CD14-positive monocyte (primary cell): Measurements from ENCODE around the gene NRG3. TPM values are rescaled to one million over a fixed set of nuclear protein-coding genes. Genes with fewer than 3 reads are reported as not detected.

Experiments
- DNase-seq, 3 donors: peaks; one replicate each; pipeline ENCODE4 v3.0.0-alpha.2; 2011 to 2022
- H2AFZ ChIP-seq: 2 replicates; pipeline ENCODE4 v1.6.0; 2012; ENCODE audit warnings: mild to moderate bottlenecking, low read depth, low read length, inconsistent platforms; ENCODE audit not compliant: insufficient read depth, poor library complexity, severe bottlenecking
- H3K27ac ChIP-seq, 2 donors: 1 replicate in 1 of 2; 2 replicates in 1 of 2; pipeline ENCODE4 v1.5.1; 2012 to 2013; ENCODE audit warnings: low read length in 2 of 2, control low read depth in 1 of 2, inconsistent platforms in 1 of 2, low read depth in 1 of 2, mild to moderate bottlenecking in 1 of 2
- H3K27me3 ChIP-seq, 2 donors: one replicate each; pipeline versions ENCODE4 v1.6.0 to v1.6.1; 2011 to 2013; ENCODE audit warnings: low read length in 2 of 2; ENCODE audit not compliant: control insufficient read depth in 2 of 2, insufficient read depth in 2 of 2
- H3K36me3 ChIP-seq, 2 donors: replicated peaks in 1 of 2; 1 replicate in 1 of 2; 2 replicates in 1 of 2; pipeline versions ENCODE4 v1.5.1 to v1.6.1; 2012 to 2013; ENCODE audit warnings: low read length in 2 of 2, control low read depth in 1 of 2, inconsistent platforms in 1 of 2, mild to moderate bottlenecking in 1 of 2; ENCODE audit not compliant: insufficient read depth in 2 of 2, control insufficient read depth in 1 of 2
- H3K4me1 ChIP-seq, 2 donors: 1 replicate in 1 of 2; 2 replicates in 1 of 2; pipeline versions ENCODE4 v1.5.1 to v1.6.1; 2012 to 2013; ENCODE audit warnings: low read length in 2 of 2, control low read depth in 1 of 2, inconsistent platforms in 1 of 2, mild to moderate bottlenecking in 1 of 2, moderate library complexity in 1 of 2; ENCODE audit not compliant: insufficient read depth in 2 of 2, control insufficient read depth in 1 of 2
- H3K4me2 ChIP-seq: replicated peaks from 2 replicates; pipeline ENCODE3; 2012; ENCODE audit warnings: low read length, moderate library complexity, mild to moderate bottlenecking; ENCODE audit not compliant: poor library complexity, severe bottlenecking; ENCODE audit errors: extremely low read depth
- H3K4me3 ChIP-seq, 3 experiments: fragments of 200-600 bp in 1 of 3; sonication (generic) in 1 of 3; replicated peaks in 1 of 3; 1 replicate in 2 of 3; 2 replicates in 1 of 3; pipeline ENCODE4 v1.5.1; 2011 to 2013; ENCODE audit warnings: low read length in 3 of 3, mild to moderate bottlenecking in 3 of 3, control low read depth in 2 of 3, low read depth in 2 of 3, inconsistent platforms in 1 of 3, moderate library complexity in 1 of 3
- H3K79me2 ChIP-seq: 2 replicates; pipeline ENCODE4 v1.6.0; 2012; ENCODE audit warnings: mild to moderate bottlenecking, control low read depth, inconsistent platforms, low read length, moderate library complexity; ENCODE audit not compliant: insufficient read depth
- H3K9ac ChIP-seq: 2 replicates; pipeline ENCODE4 v1.6.0; 2017; ENCODE audit warnings: low read length, mild to moderate bottlenecking; ENCODE audit not compliant: insufficient read depth, poor library complexity, severe bottlenecking
- H3K9me3 ChIP-seq, 2 donors: replicated peaks in 1 of 2; 1 replicate in 1 of 2; 2 replicates in 1 of 2; pipeline versions ENCODE4 v1.5.1 to v1.6.1; 2012 to 2013; ENCODE audit warnings: low read length in 2 of 2, control low read depth in 1 of 2; ENCODE audit not compliant: control insufficient read depth in 1 of 2, insufficient read depth in 1 of 2
- H4K20me1 ChIP-seq: 2 replicates; pipeline ENCODE4 v1.6.0; 2012; ENCODE audit warnings: mild to moderate bottlenecking, low read length, control low read depth, moderate library complexity; ENCODE audit not compliant: insufficient read depth
- H3K27ac Mint-ChIP-seq, 7 donors: one replicate each; pipeline ENCODE4 v1.8.0; 2020; ENCODE audit warnings: mild to moderate bottlenecking in 7 of 7, mixed read lengths in 7 of 7, moderate library complexity in 6 of 7, inconsistent platforms in 2 of 7
- H3K27me3 Mint-ChIP-seq, 3 donors: one replicate each; pipeline ENCODE4 v1.8.0; 2021 to 2022; ENCODE audit warnings: low read depth in 3 of 3, mild to moderate bottlenecking in 3 of 3, mixed read lengths in 3 of 3, moderate library complexity in 3 of 3, inconsistent platforms in 1 of 3
- H3K36me3 Mint-ChIP-seq, 2 donors: one replicate each; pipeline ENCODE4 v1.8.0; 2020; ENCODE audit warnings: mixed read lengths in 2 of 2, inconsistent platforms in 1 of 2, mild to moderate bottlenecking in 1 of 2
- H3K4me1 Mint-ChIP-seq: one replicate; pipeline ENCODE4 v1.8.0; 2020; ENCODE audit warnings: mild to moderate bottlenecking, mixed read lengths
- H3K4me3 Mint-ChIP-seq, 2 donors: one replicate each; pipeline ENCODE4 v1.8.0; 2020; ENCODE audit warnings: mild to moderate bottlenecking in 2 of 2, mixed read lengths in 2 of 2, moderate library complexity in 1 of 2
- H3K9me3 Mint-ChIP-seq, 7 donors: one replicate each; pipeline ENCODE4 v1.8.0; 2020 to 2022; ENCODE audit warnings: mixed read lengths in 7 of 7, mild to moderate bottlenecking in 6 of 7, moderate library complexity in 6 of 7, inconsistent platforms in 2 of 7
- CTCF ChIP-seq: fragments of 200-600 bp; IDR thresholded peaks from one replicate; pipeline ENCODE4 v1.8.0; 2022; ENCODE audit warnings: antibody characterized with exemption, mild to moderate bottlenecking
- WGBS: methylation state at CpG from one replicate; pipeline ENCODE4 v1.1.5; 2013; ENCODE audit warnings: missing lambda C conversion rate; ENCODE audit not compliant: insufficient coverage; 5-methylcytosine and 5-hydroxymethylcytosine counted together
- intact Hi-C, 2 donors: fragments of 100-400 bp; cut with micrococcal nuclease; formaldehyde crosslinking; loops; one replicate each; pipeline versions ENCODE4 v1.15.0 to v1.15.1; 2023
- polyA plus RNA-seq, 3 donors: library from polyadenylated mRNA; depleted of rRNA in 1 of 3; unstranded in 2 of 3; stranded (reverse) in 1 of 3; fragments of 300-500 nt in 2 of 3; fragments of >200 nt in 1 of 3; fragmentation: Illumina TruSeq in 2 of 3; gene quantifications; 1 replicate in 2 of 3; 2 replicates in 1 of 3; pipeline ENCODE4 v1.2.3, GENCODE V29; 2012 to 2021

The NRG3 gene
- polyA plus RNA-seq, 3 donors = not detected

GRCh38 chr10:82464966-82465365 lies 590.0 kb downstream of the NRG3 start:
- TF ChIP-seq CTCF = no peak
- Histone ChIP-seq H4K20me1 (no peaks in the 10 kb centered on the region), H3K4me3 (no peak overlapping the region), H3K27me3 (no peaks in the 10 kb centered on the region), H3K27ac (no peak overlapping the region), H3K4me1 (no peaks in the 10 kb centered on the region), H2AFZ (no peak overlapping the region), H3K36me3 (no peaks in the 10 kb centered on the region), H3K79me2 (no peaks in the 10 kb centered on the region), H3K9ac (no peak overlapping the region), H3K9me3 (peaks cover 0 to 5% of the 10 kb centered on the region in 2 donors), H3K4me2 (no peak overlapping the region)
- intact Hi-C loops = no loop called here
- Mint-ChIP-seq H3K36me3 (no peaks in the 10 kb centered on the region), H3K4me1 (no peaks in the 10 kb centered on the region), H3K27me3 (no peaks in the 10 kb centered on the region), H3K9me3 (peaks cover 2 to 10% (median 6%) of the 10 kb centered on the region in 7 donors), H3K4me3 (no peak overlapping the region), H3K27ac (no peak overlapping the region)
- 82% methylated on average over 4 of the region's 5 CpGs for WGBS
- DNase-seq = no peak

GRCh38 chr10:82468453-82468852 lies 593.5 kb downstream of the NRG3 start:
- Mint-ChIP-seq H3K4me1 (no peaks in the 10 kb centered on the region), H3K27ac (peak overlapping the region in 1 of 7 donors; percentile 14), H3K36me3 (no peaks in the 10 kb centered on the region), H3K9me3 (peaks cover 0 to 14% (median 3%) of the 10 kb centered on the region in 7 donors), H3K27me3 (peaks cover 0 to 2% (median 0%) of the 10 kb centered on the region in 3 donors), H3K4me3 (no peak overlapping the region)
- Histone ChIP-seq H3K9me3 (peaks cover 1 to 5% of the 10 kb centered on the region in 2 donors), H3K36me3 (no peaks in the 10 kb centered on the region), H3K4me2 (no peak overlapping the region), H2AFZ (no peak overlapping the region), H3K27ac (no peak overlapping the region), H3K79me2 (no peaks in the 10 kb centered on the region), H3K4me3 (no peak overlapping the region), H4K20me1 (no peaks in the 10 kb centered on the region), H3K27me3 (no peaks in the 10 kb centered on the region), H3K9ac (no peak overlapping the region), H3K4me1 (no peaks in the 10 kb centered on the region)
- intact Hi-C loops = no loop called here
- no peak for TF ChIP-seq CTCF
- 100% methylated on average over 1 of the region's 1 CpG for WGBS
- DNase-seq = no peak
